Activated T-helper 1 cell treated with anti-CD3 and anti-CD28 coated beads, Interleukin-12 subunit alpha, Interleukin-12 subunit beta, Interleukin-2, Interleukin-4 antibody, amounts not matched to agents 30 ng/mL and 10 ng/mL and 1 ng/mL, durations not matched to agents 14 hours and 24 hours and 36 hours (primary cell): Measurements from ENCODE around the gene ZNF813. TPM values are rescaled to one million over a fixed set of nuclear protein-coding genes. Genes with fewer than 3 reads are reported as not detected.
"Not testable (repeated sequence)": the region's sequence is repeated elsewhere in the genome, so short reads cannot be mapped to it uniquely, and the experiment has no call there.

Experiments
- DNase-seq: peaks from one replicate; pipeline ENCODE4 v3.0.0; 2021; ENCODE audit warnings: low spot score
- H3K27ac Mint-ChIP-seq: one replicate; pipeline ENCODE4 v1.8.0; 2021; ENCODE audit warnings: mild to moderate bottlenecking, mixed read lengths
- H3K27me3 Mint-ChIP-seq: one replicate; pipeline ENCODE4 v1.8.0; 2022; ENCODE audit warnings: mild to moderate bottlenecking, moderate library complexity, mixed read lengths; ENCODE audit not compliant: insufficient read depth
- H3K36me3 Mint-ChIP-seq: one replicate; pipeline ENCODE4 v1.8.0; 2021; ENCODE audit warnings: low read depth, mixed read lengths
- H3K4me1 Mint-ChIP-seq: one replicate; pipeline ENCODE4 v1.8.0; 2021; ENCODE audit warnings: low read depth, mixed read lengths
- H3K4me3 Mint-ChIP-seq: one replicate; pipeline ENCODE4 v1.8.0; 2021; ENCODE audit warnings: mild to moderate bottlenecking, moderate library complexity, mixed read lengths
- H3K9me3 Mint-ChIP-seq: one replicate; pipeline ENCODE4 v1.8.0; 2021; ENCODE audit warnings: mixed read lengths
- intact Hi-C: fragments of 100-400 bp; cut with micrococcal nuclease; formaldehyde crosslinking; loops from one replicate; pipeline ENCODE4 v1.15.1; 2024
- total RNA-seq: library from RNA; stranded (reverse); gene quantifications from 2 replicates; pipeline ENCODE4 v1.2.3, GENCODE V29; 2022

Gene ZNF813
- total RNA-seq, 1 donor from 2014 or later: 3.7 TPM

GRCh38 chr19:53497311-53498023 is 29.9 kb downstream of the ZNF813 start:
- H3K27ac Mint-ChIP-seq, H3K4me1 Mint-ChIP-seq, intact Hi-C loops, H3K4me3 Mint-ChIP-seq, H3K27me3 Mint-ChIP-seq, DNase-seq, H3K36me3 Mint-ChIP-seq: not testable (repeated sequence)
- H3K9me3 Mint-ChIP-seq: peaks cover 66% of the 10 kb centered on the region

GRCh38 chr19:53498024-53498395 is 30.5 kb downstream of the ZNF813 start:
- H3K4me1 Mint-ChIP-seq, H3K36me3 Mint-ChIP-seq, H3K27ac Mint-ChIP-seq, intact Hi-C loops, DNase-seq, H3K27me3 Mint-ChIP-seq, H3K4me3 Mint-ChIP-seq: not testable (repeated sequence)
- peaks cover 60% of the 10 kb centered on the region for H3K9me3 Mint-ChIP-seq

- H3K27ac Mint-ChIP-seq, DNase-seq, H3K4me1 Mint-ChIP-seq, H3K36me3 Mint-ChIP-seq, intact Hi-C loops, H3K4me3 Mint-ChIP-seq, H3K27me3 Mint-ChIP-seq: not testable (repeated sequence)
- peaks cover 43% of the 10 kb centered on the region for H3K9me3 Mint-ChIP-seq
These were observed 35.6 kb downstream of the ZNF813 start for GRCh38 chr19:53503151-53503550.

- H3K9me3 Mint-ChIP-seq: peaks cover 44% of the 10 kb centered on the region
- H3K27me3 Mint-ChIP-seq, H3K4me3 Mint-ChIP-seq, H3K4me1 Mint-ChIP-seq, H3K36me3 Mint-ChIP-seq, H3K27ac Mint-ChIP-seq, intact Hi-C loops, DNase-seq: not testable (repeated sequence)
These were observed 36.3 kb downstream of the ZNF813 start for GRCh38 chr19:53503671-53504364.

- H3K4me1 Mint-ChIP-seq, H3K4me3 Mint-ChIP-seq, H3K27me3 Mint-ChIP-seq, DNase-seq, H3K27ac Mint-ChIP-seq, H3K36me3 Mint-ChIP-seq, intact Hi-C loops: not testable (repeated sequence)
- peaks cover 44% of the 10 kb centered on the region for H3K9me3 Mint-ChIP-seq
These were observed 36.8 kb downstream of the ZNF813 start for GRCh38 chr19:53504365-53504703.

- H3K9me3 Mint-ChIP-seq: peaks cover 48% of the 10 kb centered on the region
- H3K27me3 Mint-ChIP-seq: no peaks in the 10 kb centered on the region
- no peak overlapping the region for H3K4me3 Mint-ChIP-seq
- no peak overlapping the region for H3K27ac Mint-ChIP-seq
- H3K36me3 Mint-ChIP-seq: no peaks in the 10 kb centered on the region
- intact Hi-C loops: no loop called here
- no peak for DNase-seq
- no peaks in the 10 kb centered on the region for H3K4me1 Mint-ChIP-seq
These were observed 37.4 kb downstream of the ZNF813 start for GRCh38 chr19:53504885-53505284.

- Mint-ChIP-seq H3K27ac (no peak overlapping the region), H3K27me3 (no peaks in the 10 kb centered on the region), H3K4me1 (no peaks in the 10 kb centered on the region), H3K9me3 (peaks cover 39% of the 10 kb centered on the region), H3K36me3 (no peaks in the 10 kb centered on the region), H3K4me3 (no peak overlapping the region)
- no peak for DNase-seq
- intact Hi-C loops: no loop called here
These were observed 39.2 kb downstream of the ZNF813 start for GRCh38 chr19:53506728-53507127.

- DNase-seq: no peak
- no peak overlapping the region for H3K27ac Mint-ChIP-seq
- intact Hi-C loops: no loop called here
- H3K4me1 Mint-ChIP-seq: no peaks in the 10 kb centered on the region
- H3K9me3 Mint-ChIP-seq: peaks cover 34% of the 10 kb centered on the region
- H3K27me3 Mint-ChIP-seq: no peaks in the 10 kb centered on the region
- H3K4me3 Mint-ChIP-seq: no peak overlapping the region
- no peaks in the 10 kb centered on the region for H3K36me3 Mint-ChIP-seq
These were observed 40.2 kb downstream of the ZNF813 start for GRCh38 chr19:53507523-53508442.

- Mint-ChIP-seq H3K4me1 (no peaks in the 10 kb centered on the region), H3K36me3 (no peaks in the 10 kb centered on the region), H3K27ac (no peak overlapping the region), H3K9me3 (peaks cover 34% of the 10 kb centered on the region), H3K4me3 (no peak overlapping the region), H3K27me3 (no peaks in the 10 kb centered on the region)
- DNase-seq: no peak
- intact Hi-C loops: no loop called here
These were observed 41.9 kb downstream of the ZNF813 start for GRCh38 chr19:53509443-53509842.

GRCh38 chr19:53509845-53510244 is 42.3 kb downstream of the ZNF813 start:
- no peaks in the 10 kb centered on the region for H3K36me3 Mint-ChIP-seq
- H3K9me3 Mint-ChIP-seq: peaks cover 34% of the 10 kb centered on the region
- no peaks in the 10 kb centered on the region for H3K4me1 Mint-ChIP-seq
- no peak for DNase-seq
- intact Hi-C loops: no loop called here
- H3K4me3 Mint-ChIP-seq: no peak overlapping the region
- no peak overlapping the region for H3K27ac Mint-ChIP-seq
- H3K27me3 Mint-ChIP-seq: no peaks in the 10 kb centered on the region

GRCh38 chr19:53511357-53511756 is 43.8 kb downstream of the ZNF813 start:
- H3K4me3 Mint-ChIP-seq: no peak overlapping the region
- no peak overlapping the region for H3K27ac Mint-ChIP-seq
- peaks cover 32% of the 10 kb centered on the region for H3K9me3 Mint-ChIP-seq
- H3K4me1 Mint-ChIP-seq: no peaks in the 10 kb centered on the region
- no peak for DNase-seq
- no peaks in the 10 kb centered on the region for H3K36me3 Mint-ChIP-seq
- H3K27me3 Mint-ChIP-seq: no peaks in the 10 kb centered on the region
- intact Hi-C loops: no loop called here

- no peak for DNase-seq
- Mint-ChIP-seq H3K36me3 (no peaks in the 10 kb centered on the region), H3K27me3 (no peaks in the 10 kb centered on the region), H3K4me3 (no peak overlapping the region), H3K9me3 (peaks cover 26% of the 10 kb centered on the region), H3K27ac (no peak overlapping the region), H3K4me1 (no peaks in the 10 kb centered on the region)
- intact Hi-C loops: loop anchor here (1.0 kb wide), 2 partner anchors 87 to 317 kb away; no protein-coding TSS in a partner anchor
These were observed 44.4 kb downstream of the ZNF813 start for GRCh38 chr19:53511933-53512374.

GRCh38 chr19:53515047-53515446 is 47.5 kb downstream of the ZNF813 start:
- DNase-seq, H3K4me1 Mint-ChIP-seq, H3K27ac Mint-ChIP-seq, H3K4me3 Mint-ChIP-seq, intact Hi-C loops, H3K27me3 Mint-ChIP-seq, H3K36me3 Mint-ChIP-seq: not testable (repeated sequence)
- peaks cover 15% of the 10 kb centered on the region for H3K9me3 Mint-ChIP-seq
